HG02973 (cell line): Measurements from ENCODE around the gene OR2A7.
"Not testable (repeated sequence)": the region's sequence is repeated elsewhere in the genome, so short reads cannot be mapped to it uniquely, and the experiment has no call there.

Experiments used
- ATAC-seq: cut with Tn5 transposase; IDR thresholded peaks from one replicate; pipeline ENCODE4 v1.9.1; 2021; ENCODE audit warnings: moderate library complexity; ENCODE audit not compliant: unreplicated experiment

Gene OR2A7, protein sequence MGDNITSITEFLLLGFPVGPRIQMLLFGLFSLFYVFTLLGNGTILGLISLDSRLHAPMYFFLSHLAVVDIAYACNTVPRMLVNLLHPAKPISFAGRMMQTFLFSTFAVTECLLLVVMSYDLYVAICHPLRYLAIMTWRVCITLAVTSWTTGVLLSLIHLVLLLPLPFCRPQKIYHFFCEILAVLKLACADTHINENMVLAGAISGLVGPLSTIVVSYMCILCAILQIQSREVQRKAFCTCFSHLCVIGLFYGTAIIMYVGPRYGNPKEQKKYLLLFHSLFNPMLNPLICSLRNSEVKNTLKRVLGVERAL

DNA sequence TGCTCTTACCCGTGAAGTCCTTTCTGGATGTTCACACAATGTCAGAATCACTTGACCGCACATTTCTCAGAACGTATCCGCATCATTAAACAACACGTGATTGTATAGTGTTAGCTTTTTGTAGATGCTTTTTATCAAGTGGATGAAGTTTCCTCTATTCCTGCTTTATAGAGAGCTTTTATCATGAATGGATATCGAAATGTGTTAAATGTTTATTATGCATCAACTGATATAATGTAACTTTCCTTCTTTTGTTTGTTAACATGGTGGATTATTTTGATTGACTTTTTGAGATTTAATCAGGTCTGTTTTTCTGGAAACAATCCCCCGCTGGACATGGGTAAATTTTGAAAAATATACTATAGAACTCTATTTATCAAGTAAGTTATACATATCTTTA, at the start of gene OR2A7:
OR2A7 (minus strand) TSS at position 101 of the 400 bp plus-strand sequence. CDS start 5,164 bp downstream, outside the sequence.
- not testable (repeated sequence) for ATAC-seq

DNA sequence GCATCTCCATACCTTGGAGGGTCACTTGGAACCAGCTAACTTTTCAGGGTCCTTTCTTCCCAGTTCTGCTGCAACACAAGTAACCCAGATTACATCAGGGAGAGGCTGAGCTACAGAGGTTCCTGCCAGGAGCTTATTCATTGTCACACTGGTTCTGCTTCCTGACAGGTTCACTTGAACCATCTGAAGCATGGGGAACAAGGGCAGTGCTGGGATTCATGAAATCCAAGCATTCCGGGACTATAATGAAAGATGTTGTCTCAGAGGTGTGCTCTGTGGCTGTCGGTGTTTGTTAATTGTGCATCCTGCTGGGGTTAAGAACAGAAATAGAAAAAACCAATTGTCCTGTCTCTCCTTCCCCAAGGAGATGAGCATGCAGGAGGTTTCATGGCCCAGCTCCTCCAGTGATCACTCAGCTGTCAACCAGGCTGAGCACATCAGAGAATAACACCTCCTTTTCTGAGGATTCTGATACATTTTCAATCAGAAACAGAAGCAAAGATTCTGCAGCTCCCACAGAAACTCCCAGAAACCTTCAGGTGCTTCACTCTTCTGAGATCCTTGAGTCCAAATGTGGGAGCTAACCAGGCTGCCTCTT, 47.4 kb upstream of the OR2A7 start, which contains the start of gene OR2A1:
OR2A1 (plus strand) TSS at position 548 of the 598 bp plus-strand sequence. CDS start 5,706 bp downstream, outside the sequence.
- ATAC-seq, result not testable (repeated sequence)

DNA sequence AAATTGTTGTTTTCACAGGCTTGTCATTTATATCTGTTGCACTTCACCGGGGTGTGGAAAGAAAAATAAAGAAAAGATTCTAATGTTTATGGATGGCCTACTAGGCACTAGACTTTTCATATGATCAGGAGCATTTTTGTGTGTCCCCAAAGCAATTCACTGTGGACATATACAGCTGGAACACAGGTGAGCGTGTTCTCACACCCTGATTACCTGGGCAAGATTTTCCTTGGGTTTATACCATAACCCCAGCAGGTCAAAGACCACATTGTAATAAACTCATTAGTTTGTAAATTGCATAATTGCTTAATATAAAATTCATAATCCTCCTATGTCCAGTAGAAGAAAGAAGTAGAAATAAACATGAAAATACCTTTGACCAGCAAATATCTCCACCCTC, 46.6 kb upstream of the OR2A7 start:
- ATAC-seq, result not testable (repeated sequence)

DNA sequence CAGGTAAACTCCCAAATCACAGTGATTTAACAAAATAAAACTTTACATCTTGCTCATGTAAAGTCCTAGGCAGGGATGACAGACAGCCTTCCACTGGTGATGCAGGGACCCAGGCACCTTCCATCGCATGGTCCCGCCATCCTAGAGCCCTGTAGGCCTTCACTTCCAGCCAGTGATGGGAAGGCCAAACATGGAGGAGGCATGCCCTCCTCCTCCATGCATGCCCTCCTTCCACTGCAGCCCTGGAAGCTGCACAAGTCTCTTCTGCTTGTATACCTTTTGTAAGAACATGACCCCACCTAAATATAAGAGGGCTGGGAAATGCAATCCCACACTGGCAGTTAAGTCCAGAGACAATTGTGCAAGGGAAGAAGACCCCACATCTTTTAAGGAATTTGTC, 45.1 kb upstream of the OR2A7 start:
- not testable (repeated sequence) for ATAC-seq

DNA sequence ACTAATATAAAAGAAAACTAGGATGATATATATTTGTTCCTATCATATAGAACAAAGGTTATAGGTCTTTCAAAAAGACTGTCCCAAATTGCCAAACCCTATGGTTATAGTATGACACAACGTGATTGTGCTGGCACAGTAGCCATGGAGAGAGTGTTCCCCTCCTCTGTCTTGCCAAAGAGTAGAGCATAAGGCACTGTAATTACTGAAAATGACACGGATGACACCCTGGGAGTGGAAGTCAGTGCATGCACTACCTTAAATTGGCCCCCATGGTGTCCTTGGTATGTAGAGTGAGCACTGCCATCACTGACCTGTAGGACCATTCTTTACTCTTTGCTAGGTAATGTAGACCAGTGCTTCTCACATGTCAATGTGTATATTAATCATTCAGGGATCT, 40.6 kb upstream of the OR2A7 start:
- not testable (repeated sequence) for ATAC-seq

DNA sequence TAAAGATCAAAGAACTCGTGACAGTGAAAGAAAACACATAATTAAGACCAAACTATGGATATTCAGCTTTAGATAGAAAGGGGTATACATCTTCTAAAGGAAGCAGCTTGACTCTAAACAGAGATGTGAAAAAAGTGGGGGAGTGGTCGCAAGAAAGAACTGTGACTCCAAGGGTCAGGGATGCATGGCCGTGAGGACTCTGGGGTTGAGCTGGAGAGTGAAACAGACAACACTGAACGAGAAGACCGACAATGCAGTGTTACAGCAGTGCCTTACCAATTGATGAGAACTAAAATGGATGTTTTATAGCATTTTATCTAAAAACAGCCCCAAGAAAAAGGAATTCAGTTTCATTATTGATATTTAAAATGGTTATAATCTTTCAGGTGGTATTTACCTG, 39.0 kb upstream of the OR2A7 start:
- not testable (repeated sequence) for ATAC-seq

DNA sequence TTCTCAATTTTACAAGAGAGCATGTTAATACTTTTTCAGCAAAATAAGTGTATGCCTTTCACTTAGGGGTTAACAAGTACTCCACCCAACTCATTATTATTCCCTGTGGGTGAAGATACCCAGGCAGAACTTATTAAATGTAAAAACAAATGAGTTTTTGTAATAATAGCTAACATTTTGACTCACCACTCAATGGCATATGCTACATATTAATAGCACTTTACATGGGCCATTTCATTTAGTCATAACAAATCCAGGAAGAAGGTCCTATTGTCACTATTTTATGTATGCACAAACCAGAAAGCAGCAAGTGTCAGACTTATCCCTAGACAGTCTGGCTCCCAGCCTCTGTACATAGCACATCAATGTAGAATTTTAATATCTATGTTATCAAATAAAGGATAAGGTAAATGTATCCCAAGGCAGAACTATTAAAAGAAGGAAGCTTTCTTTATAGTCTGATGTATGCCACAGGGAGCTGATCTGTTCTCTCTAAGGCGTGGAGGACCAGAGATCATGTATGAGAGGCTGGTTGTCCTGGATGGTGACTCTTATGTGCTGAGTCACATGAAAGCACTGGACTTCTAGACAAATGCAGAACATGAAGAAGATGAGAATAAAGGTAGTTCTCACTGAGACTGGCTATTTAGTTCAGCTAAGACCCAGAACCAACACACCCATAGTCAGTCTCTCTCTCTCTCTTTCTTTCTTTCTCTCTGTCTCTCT, 38.1 kb upstream of the OR2A7 start:
- peak; percentile 53 for ATAC-seq

DNA sequence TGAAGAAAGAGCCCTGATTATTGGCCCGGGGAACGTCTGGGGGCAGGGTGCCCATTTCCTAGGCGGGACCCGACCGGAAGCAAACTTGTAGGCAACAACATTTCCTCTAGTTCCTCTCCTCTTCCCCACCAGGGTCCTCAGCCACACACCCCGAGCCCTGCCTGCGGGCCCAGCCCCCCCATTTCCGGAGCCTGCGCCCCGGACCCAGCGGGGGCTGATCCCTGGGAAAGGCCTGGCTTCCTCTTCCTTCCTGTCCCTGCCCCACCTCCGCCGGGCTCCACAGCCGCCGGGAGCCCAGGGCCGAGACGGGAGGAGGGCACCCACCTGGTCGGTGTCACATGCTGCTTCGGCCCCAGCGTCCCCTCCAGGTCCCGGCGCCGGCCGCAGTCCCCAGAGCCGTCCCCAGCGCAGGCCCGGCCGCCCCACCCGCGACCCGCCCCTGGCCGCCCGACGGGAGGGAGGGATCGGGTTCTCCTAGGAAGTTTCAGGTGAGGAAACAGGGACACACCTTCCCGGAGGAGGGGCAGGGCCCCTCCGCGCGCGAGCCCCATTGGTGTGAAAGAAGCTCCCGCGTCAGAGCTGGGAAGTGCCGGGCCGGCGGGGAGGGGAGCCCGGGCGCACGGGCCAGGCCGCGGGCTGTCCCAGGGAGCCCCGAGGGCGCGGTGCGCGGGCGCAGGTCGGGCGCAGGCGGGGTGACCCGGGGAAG, 29.4 kb upstream of the OR2A7 start:
- peak; percentile 82 for ATAC-seq

DNA sequence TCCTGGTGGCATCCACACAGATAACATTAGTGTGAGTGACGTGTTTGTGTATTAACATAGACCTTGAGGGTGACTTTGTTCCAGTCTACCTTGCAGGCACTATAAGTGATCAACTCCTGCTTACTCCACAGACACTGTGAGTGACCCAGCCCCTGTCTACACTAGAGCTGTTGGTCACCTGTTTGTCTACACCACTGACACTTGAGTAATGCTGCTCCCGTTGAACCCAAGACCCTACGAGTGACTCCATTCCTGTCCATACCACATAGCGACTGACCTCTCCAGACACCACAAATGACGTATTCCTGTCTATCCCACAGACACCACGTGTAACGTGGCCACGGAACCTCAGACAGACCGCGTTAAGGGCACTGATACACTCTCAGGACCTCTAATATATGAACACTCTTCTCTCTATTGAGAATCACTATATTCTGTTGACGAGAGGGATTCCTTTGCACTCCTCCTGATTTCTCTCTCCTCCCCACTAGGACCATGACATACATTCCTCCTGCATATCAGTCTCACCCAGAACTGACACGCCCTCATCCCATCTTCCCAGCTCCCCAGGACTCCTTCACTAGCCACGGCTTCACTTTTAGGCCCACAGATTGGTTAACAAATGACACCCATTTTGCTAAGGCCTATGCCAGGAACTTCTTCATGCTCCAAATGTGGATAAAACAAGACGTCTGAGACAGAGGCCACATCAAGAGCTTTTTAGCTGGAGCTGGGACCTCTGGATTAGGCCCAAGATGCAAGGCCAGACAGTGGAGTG, 28.0 kb upstream of the OR2A7 start:
- ATAC-seq, result not testable (repeated sequence)

DNA sequence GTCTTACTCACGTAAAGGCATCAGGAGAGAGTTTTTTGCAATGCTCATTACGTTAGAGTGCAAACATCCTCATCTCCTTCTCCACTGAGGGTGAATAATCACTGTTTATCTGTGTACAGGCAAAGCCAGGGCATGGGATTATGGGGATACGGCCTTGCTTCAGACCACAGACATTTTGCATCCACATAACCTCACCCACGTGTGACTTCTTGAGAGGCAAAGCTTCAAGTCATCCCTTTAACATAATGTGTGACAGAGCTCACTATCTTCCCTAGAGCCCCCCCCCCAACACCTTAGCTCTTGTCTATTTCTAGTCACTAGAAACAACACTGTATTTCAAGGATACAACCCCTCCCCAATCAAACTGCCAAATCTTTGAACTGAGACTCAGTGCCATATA, 27.0 kb upstream of the OR2A7 start:
- ATAC-seq, result not testable (repeated sequence)

DNA sequence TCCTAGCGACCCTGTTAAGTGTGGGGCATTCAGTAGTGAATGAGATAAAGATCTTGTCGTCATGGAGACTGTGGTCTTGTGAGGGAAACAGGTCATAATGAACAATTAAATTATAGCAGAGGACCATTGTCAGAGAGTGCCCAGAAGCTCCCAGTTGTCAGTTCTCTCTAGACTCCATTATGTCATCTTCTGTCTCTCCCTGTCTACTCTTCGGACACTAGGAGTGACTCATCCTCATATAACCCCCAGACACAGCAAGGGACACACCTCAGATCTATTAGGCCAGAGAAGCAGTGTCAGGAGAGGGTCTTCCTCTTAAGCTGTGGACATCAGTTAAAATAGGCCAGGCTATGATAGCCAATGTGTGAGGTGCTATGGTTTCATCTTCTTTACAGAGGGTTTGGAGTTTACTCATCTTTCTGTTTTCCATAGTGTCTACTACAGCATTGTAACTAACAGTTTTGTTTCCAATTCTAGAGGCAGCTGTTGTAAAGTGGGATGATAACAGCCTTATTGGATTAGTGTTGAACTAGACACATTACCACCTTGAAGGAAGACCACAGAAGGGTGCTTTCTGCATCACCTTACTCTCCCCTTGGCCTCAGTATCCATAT, 22.7 kb upstream of the OR2A7 start:
- not testable (repeated sequence) for ATAC-seq

DNA sequence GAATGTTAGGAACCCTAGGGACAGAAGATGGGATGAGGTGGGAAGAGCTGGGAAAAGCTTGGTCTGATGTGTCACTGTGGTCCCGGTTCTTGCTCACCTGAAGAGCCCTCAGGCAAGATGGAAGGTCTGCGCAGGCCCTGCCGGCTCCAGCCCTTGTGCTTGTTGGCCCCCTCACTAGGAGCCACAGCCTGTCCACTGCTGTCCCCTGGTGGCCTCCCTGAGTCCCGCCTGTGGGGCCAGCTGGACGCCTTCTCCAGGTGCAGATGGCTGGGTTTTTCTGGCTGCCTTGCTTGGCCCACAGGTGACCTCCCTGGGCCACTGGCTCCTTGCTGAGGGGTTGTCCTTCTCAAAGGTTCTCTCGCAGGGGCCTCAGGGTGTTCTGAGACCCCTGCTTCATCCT, 19.1 kb upstream of the OR2A7 start:
- not testable (repeated sequence) for ATAC-seq

DNA sequence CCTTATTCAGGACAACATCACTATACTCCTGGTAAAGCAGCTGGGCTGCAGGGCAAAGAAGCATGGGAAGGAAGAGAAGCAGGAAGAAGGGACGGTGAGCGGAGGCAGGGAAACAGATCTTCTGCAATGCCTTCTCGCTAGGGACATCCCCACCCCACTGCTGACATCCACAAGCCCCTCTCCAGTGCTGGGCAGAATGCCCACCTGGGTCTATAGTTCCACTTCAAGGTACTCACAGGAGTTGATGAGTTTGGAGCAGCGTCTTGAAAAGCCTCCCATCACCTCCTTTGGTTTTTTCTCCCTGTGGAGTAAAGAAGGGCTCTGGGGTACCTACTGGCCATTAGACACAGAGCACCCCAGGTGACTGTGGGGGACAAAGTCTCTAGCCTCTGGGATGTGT, 17.9 kb upstream of the OR2A7 start:
- not testable (repeated sequence) for ATAC-seq

DNA sequence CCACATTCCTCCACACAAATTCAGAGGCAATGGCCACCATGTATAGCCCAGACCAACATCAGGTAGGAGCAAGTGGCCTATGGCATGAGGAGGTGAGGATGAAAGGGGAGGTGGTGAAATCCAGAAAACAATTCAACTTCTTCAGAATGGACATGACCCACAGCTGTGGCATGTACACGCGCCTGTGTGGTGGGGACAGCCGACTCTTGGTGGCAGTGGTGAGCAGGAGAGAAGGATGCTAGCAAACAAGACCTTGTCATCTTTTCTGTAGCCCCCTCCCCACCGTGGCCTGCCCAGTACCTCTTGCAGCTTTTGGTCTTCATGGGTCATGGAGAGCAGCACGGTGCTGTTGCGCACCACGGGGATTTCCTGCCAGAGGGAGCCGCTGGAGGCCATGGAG, 17.4 kb upstream of the OR2A7 start:
- ATAC-seq, result not testable (repeated sequence)

DNA sequence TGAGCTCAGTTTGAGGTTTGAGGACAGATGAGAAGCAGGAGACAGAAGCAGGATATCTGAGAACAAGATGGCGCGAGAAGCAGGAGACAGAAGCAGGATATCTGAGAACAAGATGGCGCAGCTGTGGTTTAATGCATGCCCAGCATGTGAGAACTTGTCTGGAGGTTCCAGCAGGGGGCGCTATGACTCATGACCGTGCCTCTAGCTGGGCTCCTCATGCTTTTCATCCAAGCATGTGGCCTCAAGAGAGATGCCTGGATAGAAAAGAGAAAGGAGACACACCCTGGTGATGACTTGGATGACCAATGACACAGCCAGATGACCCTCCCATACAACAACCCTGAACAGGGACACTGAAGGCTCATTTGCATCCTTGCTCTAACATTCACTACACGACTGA, 15.4 kb upstream of the OR2A7 start:
- peak; percentile 50 for ATAC-seq

DNA sequence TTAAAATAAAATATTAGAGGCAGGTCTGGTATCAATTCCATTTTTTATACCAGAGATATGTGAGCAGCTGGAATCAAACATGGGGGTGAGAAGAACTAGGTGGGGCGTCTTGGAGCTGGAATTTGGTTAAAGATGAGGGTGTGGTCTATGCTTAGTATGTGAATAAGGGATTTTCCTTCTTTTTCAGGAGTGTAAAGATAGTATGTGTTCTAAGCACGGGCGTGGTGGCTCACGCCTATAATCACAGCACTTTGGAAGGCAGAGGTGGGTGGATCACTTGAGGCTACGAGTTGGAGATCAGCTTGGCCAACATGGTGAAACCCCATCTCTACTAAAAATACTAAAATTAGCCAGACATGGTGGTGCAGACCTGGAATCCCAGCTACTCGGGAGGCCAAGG, 10.7 kb upstream of the OR2A7 start:
- ATAC-seq, result not testable (repeated sequence)

DNA sequence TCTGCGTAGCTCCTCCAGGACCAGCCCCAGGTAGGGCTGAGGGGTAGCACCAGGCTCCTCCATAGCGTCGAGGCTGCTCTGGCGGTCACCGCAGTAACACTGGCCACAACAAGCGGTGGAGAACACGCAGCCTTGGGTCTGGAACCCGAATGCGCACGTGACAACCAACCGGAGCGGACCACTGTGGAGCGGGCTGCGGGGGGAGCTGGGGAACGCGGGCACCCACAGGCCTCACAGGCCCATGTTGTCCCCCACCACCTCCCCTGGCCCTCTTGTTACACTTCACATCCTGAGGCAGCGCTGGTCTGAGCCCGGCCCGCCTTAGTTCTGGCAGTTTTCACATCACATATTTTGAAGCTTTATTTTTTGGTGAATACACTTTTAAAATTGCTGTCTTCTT, 4.6 kb upstream of the OR2A7 start, which contains the start of gene CTAGE8:
CTAGE8 (minus strand) TSS at position 101 of the 400 bp plus-strand sequence; CDS start at position 63, 38 bp downstream.
- ATAC-seq, result not testable (repeated sequence)

DNA sequence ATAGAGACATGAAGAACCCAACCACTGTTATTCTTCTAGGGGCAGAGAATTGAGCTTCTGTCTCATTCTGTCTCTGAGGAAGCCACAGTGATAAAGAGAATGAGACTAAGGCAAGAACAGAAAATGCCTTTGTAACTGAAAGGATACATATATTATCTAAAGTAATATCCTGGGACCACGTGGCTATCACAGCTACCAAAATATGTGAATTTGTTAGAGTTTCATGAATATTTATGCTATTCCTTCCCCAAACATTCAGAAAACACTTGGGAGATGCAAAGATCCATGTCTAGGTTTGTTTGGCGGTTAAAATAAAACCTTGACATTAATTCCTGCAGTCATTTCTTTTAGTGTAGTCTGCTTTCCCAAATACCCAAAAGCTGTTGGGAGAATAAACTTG, 2.5 kb downstream of the OR2A7 start:
- not testable (repeated sequence) for ATAC-seq

DNA sequence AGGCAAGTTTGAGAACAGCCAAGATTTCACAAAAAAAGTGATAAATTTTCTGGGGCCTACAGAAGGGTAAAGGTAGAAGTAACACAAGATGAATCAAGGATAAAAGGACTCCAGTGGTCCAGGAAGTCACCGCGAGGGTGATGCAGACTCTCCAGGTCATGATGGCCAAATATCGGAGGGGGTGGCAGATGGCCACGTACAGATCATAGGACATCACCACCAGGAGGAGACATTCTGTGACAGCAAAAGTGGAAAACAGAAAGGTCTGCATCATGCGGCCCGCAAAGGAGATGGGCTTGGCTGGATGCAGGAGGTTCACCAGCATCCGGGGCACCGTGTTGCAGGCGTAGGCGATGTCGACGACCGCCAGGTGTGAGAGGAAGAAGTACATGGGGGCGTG, 5.5 kb downstream of the OR2A7 start:
- ATAC-seq, result not testable (repeated sequence)

DNA sequence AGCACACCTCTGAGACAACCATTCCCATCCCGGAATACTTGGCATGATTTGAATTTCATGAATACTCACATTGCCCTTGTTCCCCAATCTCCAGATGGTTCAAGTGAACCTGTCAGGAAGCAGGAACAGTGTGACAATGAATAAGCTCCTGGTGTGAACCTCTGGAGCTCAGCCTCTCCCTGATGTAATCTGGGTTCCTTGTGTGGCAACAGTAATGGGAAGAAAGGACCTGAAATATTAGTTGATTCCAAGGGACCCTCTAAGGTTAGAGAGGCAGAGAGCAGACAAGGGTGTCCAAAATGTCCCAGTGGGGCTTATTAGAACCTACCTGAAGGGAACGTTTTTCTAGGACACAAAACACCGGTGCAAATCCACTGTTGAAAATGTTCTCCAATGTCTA, 8.5 kb downstream of the OR2A7 start:
- ATAC-seq, result no peak
